GM18507 (cell line): Measurements from ENCODE around the gene MEDAG.

Experiments used
- DNase-seq: peaks from one replicate; pipeline ENCODE4 v3.0.0; 2011; ENCODE audit warnings: low read depth; ENCODE audit not compliant: insufficient read length; ENCODE audit errors: extremely low spot score
- FAIRE-seq: peaks from 2 replicates; lab custom pipeline; 2011; peaks lifted over from hg19 to GRCh38; lab: Jason Lieb, UNC

MEDAG gene

DNA sequence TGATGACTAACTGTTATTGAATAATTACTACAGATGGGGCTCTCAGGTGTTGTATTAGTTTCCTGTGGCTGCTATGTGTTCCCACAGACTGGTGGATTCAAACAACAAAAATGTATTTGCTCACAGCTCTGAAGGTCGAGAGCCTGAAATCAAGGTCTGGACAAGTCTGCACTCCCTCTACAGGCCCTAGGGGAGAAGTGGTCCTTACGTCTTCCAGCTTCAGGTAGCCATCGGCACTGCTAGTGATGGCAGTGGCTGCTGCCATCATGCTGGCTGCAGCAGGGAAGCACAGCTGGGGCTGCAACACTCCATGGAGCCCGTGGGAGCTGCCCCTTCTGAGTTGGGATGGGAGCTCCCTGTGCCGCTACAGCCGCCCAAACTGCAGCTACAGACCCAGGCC, 28.3 kb downstream of the MEDAG start:
- DNase-seq, result no peak
- FAIRE-seq, result no peak

DNA sequence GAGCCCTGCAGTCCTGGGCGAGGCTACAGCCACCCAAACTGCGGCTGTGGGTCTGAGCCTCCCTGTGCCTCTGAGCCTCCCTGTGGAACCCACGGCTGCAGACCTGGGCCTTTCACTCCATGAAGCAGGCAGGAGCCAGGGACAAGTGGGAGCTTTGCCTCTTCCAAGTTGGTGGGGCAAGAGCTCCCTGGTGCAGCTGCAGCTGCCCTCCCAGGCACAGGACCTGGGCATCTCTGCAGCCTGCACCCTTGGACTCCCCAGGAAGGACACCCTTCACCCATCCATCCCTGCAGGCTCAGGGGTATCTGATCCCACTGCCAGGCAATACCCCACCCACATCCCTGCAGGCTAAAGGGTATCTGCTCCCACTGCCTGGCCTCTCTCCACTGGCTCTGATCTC, 28.7 kb downstream of the MEDAG start:
- FAIRE-seq (no peak), DNase-seq (no peak)

DNA sequence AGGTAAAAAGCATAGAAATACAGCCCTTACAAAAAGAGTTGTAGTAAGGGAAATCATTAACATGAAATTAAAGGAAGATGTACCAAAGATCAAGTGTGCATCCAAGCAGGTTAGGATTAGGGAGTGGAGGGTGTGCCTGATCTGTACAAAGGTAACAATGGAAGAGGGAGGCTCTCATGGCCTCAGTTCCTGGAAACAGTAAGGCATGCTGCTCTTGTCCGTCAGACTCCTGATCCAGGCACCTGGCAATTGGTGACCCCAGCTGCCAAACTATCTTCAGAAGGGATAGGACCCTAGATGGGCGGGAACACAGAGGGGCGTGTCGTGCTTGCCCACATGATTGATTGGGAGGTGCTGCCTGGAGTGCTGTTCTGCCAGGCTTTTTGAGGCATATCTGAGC, 30.9 kb downstream of the MEDAG start:
- no peak for FAIRE-seq

DNA sequence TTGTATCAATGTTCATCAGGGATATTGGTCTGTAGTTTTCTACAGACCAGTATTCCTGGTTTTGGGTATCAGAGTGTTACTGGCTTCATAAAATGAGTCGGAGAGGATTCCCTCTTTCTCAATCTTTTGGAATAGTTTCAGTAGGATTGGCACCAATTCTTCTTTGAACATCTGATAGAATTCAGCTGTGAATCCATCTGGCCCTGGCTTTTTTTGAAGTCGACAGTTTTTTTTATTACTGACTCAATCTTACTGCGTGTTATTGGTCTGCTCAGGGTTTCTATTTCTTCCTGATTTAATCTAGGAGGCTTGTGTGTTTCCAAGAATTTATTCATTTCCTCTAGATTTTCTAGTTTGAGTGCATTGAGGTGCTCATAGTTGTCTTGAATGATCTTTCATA, 37.8 kb downstream of the MEDAG start:
- no peak for DNase-seq
- no peak for FAIRE-seq

More for the DNA sequence above, 30.9 kb downstream of the MEDAG start:
- DNase-seq, result no peak

DNA sequence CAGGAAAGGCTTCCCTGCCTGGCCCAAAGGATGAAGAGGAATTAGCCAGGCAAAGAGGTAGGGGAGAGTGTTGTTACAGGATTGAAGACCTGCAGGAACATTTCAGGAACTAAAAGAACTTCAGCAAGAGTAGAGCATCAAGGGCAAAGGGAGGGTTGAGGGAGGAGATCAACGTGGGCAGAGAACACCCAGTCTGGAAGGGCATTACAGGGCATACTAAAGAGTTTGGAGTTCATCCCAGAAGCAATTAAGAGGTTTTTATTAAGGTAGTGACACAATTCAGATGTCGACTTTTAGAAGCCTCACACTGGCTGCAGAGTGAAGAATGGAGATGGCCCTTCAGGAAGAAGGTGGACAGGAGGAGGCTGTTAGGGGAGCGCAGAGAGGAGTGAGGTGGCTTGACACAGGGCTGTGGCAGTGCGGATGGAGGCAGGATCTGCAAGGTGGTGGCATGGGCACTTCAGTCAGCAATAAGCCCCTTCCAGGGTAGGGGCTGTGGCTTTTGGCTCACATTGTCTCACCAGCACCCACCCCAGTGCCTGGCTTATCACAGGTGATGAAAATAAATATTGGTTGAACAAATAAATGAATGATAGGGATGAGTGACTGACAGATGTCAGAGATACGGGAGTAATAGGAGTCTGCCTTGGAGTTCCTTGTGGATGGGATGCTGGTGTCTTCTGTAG, 51.3 kb downstream of the MEDAG start:
- no peak for FAIRE-seq

DNA sequence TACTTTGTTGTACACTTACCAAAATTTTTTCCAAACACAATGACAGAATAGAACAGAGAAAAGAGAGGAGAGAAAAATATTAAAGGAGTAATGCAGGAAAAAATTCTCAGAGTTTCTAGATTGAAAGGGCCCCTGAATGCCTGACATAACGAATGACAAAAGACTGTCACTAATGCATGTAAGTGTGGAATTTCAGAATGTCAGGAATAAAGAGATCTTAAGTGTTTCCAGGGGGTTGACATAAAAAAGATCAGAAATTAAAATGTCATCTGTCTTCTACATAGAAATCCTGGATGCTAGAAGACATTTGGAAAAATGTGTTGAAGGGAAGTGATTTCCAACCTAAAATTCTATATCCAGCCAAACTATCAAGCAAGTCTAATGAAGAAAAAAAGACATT, 53.6 kb downstream of the MEDAG start:
- DNase-seq, result no peak
- no peak for FAIRE-seq

More for the DNA sequence above, 51.3 kb downstream of the MEDAG start:
- no peak for DNase-seq

DNA sequence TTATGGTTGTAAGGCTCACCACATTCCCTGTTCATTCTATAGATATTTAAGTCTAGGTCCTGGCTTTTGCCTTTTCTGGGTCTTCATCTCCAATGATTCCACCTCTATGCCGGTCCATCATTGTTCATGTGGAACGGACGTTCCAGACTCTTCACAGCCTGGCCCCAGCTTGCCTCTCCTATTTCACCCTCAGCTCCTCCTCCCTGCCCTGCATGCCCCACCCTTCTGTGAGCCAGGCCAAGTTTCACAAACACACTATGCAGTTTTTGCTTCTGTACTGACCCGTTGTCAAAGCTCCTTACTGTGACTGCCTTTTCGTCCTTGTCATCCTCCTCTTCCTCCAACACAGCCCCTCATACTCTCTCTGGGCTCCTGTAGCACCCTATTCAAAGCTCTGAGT, 57.7 kb downstream of the MEDAG start:
- DNase-seq, result no peak
- FAIRE-seq, result no peak

DNA sequence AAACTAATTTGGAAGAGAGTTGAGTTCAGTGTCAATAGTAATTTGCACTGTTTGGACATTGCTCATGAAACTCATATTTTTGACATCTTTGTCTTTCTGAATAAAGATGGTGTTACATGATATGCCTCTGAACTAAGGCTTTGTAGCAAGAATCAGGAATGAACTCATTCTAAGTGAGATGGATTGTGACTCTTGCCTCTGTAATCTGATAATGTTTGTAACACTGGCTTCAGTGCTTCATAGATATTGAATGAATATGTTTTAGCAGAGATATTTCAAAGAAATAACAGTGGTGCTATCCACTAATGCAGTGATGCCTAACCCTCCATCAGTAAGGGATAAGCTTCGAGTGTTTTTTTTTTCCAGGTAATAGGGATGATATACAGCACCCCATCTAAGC, 59.3 kb downstream of the MEDAG start:
- DNase-seq (no peak), FAIRE-seq (no peak)

DNA sequence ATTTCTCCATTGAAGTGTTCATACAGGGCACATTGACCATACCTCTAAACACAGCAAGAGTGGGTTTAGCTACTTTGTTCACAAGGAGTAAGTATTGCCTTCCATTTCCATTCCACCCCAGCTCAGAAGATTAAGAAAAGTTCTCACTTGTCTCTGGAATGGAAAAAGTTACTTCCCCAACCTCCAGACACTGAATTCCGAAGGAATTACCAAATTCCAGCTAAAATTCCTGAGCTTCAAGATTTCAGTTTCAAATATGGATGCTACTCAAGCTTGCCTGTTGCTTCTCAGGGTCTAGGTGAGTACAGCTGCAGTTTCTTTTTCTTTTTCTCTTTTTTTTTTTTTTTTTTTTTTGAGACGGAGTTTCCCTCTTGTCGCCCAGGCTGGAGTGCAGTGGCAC, 60.0 kb downstream of the MEDAG start:
- no peak for DNase-seq

DNA sequence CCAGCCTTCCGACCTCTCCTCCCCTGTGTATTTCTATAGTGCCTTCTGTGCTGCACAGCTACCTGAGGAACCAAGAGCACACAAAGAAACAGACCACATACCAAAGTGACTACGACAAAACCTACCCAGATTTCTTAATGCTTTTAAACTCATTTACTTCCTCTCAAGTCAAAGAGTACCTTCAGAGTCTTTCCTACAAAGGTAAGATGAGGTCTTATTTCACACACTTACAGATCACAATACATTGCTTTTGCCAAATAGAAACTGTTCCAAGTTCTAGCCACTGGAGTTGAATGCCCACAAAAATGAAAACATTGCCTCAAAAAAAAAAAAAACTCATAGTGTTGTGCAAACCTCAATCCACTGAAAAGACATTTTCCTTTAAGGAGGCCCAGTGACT, 62.8 kb downstream of the MEDAG start:
- DNase-seq (no peak), FAIRE-seq (no peak)

More for the DNA sequence above, 60.0 kb downstream of the MEDAG start:
- FAIRE-seq, result no peak

DNA sequence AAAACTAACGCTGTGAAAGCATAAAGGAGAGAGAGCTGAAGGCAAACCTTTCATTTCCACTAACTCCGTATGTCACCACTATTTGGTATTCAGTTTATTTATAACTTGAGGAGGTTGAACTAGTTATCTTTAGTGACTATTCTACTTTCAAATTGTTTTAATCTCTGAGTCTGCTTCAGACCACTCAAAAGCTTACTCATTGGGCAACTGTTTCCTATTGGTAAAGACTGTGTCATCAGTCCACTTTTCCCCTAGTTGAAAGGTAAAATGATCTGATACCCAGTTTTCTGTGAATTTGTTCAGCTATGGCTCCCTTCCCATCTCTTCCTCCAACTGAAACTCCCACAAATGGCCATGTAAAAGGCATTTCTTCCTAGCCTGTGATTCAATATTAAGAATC, 65.5 kb downstream of the MEDAG start:
- FAIRE-seq (no peak), DNase-seq (no peak)

DNA sequence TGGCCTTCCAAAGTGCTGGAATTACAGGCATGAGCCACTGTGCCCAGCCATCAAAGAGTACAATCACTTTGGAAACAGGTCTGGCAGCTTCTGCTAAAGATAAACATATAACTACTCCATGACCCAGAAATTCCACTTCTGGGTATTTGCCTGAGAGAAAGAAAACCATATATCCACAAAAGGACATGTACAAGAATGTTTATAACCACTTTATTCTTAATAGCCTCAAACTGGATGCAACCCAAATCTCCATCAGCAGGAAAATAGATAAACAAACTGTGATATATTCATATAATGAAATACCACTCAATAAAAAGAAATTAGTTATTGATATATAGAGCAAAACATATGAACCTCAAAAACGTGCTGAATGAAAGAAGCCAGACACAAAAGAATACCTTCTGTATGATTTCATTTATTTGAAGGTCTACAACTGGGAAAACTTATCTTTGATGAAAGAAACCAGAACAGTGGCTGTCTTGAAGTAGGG, 66.9 kb downstream of the MEDAG start:
- FAIRE-seq (no peak), DNase-seq (no peak)

DNA sequence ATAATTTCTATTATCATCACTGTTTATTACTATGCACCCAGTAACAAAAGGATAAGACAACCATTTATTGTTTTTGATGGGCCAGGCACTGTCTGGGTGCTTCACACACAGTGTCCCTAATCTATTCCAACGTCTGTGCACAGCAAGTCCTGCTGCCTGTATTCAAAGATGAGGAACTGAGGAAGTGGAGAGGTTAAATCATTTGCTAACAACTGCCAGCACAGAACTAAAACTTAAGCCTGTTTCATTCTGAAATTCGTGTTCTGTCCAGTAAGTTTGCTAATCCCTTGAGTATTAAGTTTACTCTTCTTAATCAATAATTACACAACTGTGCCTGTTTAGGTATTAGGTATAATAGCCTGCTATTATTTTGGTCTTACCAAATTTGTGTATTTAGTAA, 68.3 kb downstream of the MEDAG start:
- DNase-seq, result no peak
- FAIRE-seq, result no peak
